AG04449 (cell line): ENCODE data around the gene CCER1.
A peak's percentile ranks its signal among the peaks of the same experiment; 100 is the strongest.

Experiments used
- CTCF ChIA-PET: fragments of 350-600 bp; formaldehyde crosslinking; extraction: SDS; loops from one replicate; lab custom pipeline; 2021; ENCODE audit warnings: antibody characterized with exemption; lab: Yijun Ruan, JAX
- POLR2A ChIA-PET: fragments of 400-600, 350-600 bp; formaldehyde crosslinking; extraction: SDS; loops from one replicate; lab custom pipeline; 2020; ENCODE audit warnings: antibody characterized with exemption, inconsistent platforms; lab: Yijun Ruan, JAX
- DNase-seq: peaks from one replicate; pipeline ENCODE4 v3.0.0-alpha.2; 2010; ENCODE audit warnings: low read depth, low spot score
- H3K4me3 ChIP-seq: 2 replicates; pipeline ENCODE4 v1.5.1; 2011; ENCODE audit warnings: low read depth, mild to moderate bottlenecking, control low read depth, low read length
- TF ChIP-seq, protein P1 (sequence below): IDR thresholded peaks from one replicate; pipeline ENCODE4 v1.5.1; 2011; ENCODE audit warnings: mild to moderate bottlenecking, moderate library complexity, low read length, control low read depth, inconsistent platforms; ENCODE audit not compliant: insufficient read depth; ENCODE audit errors: missing control alignments

CCER1 gene

DNA sequence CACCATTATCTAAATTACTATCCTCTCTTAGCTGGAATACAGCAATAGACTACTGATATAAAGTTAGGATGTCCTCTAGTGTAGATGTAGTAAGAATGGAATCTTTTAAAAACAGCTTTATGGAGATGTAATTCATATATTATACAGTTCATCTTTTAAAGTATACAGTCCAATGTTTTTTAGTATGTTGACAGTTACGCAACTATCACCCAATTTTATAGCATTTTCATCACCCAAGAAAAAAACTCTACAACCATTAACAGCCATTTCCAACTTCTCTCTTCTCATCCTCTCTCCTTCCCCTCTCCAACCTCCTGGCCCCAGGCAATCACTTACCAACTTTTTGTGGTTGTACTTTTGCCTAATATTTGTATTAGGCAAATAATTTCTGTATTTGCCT, 27.2 kb upstream of the CCER1 start:
- ChIA-PET CTCF (interaction anchor here (1.4 to 3.3 kb wide), 5 partner anchors 195 to 373 kb away, joined by 3 to 19 read pairs (median 6); no protein-coding TSS in a partner anchor), POLR2A (no interaction called here)
- TF ChIP-seq, protein P1, sequence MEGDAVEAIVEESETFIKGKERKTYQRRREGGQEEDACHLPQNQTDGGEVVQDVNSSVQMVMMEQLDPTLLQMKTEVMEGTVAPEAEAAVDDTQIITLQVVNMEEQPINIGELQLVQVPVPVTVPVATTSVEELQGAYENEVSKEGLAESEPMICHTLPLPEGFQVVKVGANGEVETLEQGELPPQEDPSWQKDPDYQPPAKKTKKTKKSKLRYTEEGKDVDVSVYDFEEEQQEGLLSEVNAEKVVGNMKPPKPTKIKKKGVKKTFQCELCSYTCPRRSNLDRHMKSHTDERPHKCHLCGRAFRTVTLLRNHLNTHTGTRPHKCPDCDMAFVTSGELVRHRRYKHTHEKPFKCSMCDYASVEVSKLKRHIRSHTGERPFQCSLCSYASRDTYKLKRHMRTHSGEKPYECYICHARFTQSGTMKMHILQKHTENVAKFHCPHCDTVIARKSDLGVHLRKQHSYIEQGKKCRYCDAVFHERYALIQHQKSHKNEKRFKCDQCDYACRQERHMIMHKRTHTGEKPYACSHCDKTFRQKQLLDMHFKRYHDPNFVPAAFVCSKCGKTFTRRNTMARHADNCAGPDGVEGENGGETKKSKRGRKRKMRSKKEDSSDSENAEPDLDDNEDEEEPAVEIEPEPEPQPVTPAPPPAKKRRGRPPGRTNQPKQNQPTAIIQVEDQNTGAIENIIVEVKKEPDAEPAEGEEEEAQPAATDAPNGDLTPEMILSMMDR, result no peak
- no peak for DNase-seq
- H3K4me3 ChIP-seq, result no peak overlapping the region

DNA sequence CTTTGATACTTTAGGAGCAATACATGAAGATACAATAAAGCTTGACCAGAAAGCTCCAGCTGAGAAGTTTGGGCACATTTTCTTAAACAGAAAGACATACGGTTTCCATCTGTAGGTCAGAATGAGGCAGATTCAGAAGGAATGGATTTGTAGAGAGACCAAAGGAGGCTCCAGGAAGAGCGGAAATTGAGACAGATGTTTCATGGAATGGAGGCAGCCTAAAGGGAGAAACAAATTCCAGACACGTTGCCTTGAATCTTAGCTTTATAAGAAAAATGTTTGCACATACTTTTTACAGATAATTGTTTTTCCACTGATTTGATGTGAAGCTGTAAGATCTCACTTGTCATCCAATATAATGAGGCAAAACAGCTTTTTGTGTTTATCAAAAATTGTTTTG, 25.0 kb upstream of the CCER1 start:
- TF ChIP-seq, protein P1, result no peak
- ChIA-PET CTCF (interaction anchor here (1.0 to 4.6 kb wide), 17 partner anchors 9 to 381 kb away, joined by 3 to 115 read pairs (median 4); partner anchors contain the start of gene LUM), POLR2A (no interaction called here)
- no peak for DNase-seq
- no peak overlapping the region for H3K4me3 ChIP-seq

DNA sequence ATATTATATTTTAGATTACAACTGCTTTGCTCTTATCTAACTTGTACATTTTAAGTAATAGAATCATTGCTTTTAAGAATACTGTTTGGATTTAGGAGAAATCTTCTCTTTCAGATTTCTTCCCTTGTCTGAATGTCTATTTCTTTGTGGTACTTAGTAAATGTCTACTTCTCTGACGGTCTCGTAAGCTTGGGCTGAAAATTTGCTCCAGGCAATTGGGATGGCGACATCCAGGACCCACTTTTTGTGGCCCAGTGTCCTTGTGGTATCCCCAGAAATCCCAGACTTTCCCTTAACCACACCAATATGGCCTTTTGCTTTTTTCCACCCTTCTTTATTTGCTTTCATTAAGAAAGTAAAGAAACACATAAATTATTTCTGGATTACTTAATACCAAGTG, 24.0 kb upstream of the CCER1 start:
- DNase-seq, result no peak
- no peak overlapping the region for H3K4me3 ChIP-seq
- ChIA-PET CTCF (interaction anchor here (0.6 to 4.6 kb wide), 33 partner anchors 8 to 386 kb away, joined by 3 to 115 read pairs (median 6); partner anchors contain the start of gene LUM), POLR2A (no interaction called here)
- TF ChIP-seq, protein P1, result no peak

DNA sequence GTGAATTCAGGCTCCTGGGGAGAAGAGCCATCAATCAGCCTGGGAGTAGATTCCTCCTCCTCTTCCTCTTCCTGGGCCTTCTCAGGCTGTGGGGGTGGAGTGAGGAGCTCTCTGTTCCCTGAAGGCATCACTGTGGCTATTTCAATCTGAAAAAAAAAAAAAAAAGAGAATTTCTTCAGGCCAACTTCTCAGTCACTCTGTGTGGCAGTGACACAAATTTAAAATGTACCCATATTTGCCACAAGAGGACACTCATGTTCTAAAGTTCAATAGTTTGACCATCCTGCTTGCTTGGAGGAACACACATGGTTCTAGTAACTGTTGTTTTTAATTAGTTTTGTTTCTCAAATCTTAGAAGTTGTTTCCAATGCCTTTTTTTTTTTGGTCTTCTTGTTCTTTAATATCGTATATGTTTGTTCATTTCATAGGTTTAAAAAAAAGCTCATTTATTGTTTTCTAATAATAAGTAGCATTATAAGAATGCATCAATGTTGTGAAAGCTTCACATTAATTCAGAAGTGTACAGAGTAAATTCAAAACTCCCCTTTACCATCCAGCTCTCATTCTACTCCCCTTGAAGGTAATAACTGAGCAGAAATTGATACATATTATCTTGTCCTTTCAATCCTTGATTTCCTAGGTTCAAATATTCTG, 23.3 kb upstream of the CCER1 start:
- TF ChIP-seq, protein P1, result peak; percentile 51
- ChIA-PET CTCF (interaction anchor here (0.6 to 4.6 kb wide), 45 partner anchors 9 to 392 kb away, joined by 3 to 115 read pairs (median 4); partner anchors contain the start of gene LUM), POLR2A (interaction anchor here (0.7 kb wide), 1 partner anchor 130 kb away, joined by 3 read pairs; no protein-coding TSS in a partner anchor)
- H3K4me3 ChIP-seq, result no peak overlapping the region
- no peak for DNase-seq

DNA sequence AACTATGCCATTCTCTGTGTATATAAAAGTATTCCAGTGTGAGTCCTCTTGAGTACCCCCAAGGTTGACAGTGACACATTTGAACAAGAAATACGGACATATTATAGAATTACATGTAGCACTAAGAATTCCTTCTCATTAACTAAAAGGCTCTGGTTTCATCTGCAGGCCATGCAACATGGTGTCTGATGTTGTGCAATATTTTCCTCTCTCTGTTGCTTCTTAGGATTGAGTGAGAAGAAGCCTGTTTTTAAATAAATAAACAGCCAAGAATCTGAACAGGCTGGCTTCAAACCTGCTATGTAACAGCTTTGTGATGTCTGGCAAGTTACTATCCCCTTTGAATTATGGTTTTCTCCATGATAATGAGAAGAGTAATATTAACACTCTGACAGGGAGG, 22.2 kb upstream of the CCER1 start:
- ChIA-PET CTCF (interaction anchor here (0.9 to 4.6 kb wide), 22 partner anchors 8 to 388 kb away, joined by 3 to 115 read pairs (median 6); partner anchors contain the start of gene LUM), POLR2A (interaction anchor here (0.6 kb wide), 1 partner anchor 1419 kb away, joined by 3 read pairs; no protein-coding TSS in a partner anchor)
- TF ChIP-seq, protein P1, result no peak
- H3K4me3 ChIP-seq, result no peak overlapping the region
- DNase-seq, result no peak

DNA sequence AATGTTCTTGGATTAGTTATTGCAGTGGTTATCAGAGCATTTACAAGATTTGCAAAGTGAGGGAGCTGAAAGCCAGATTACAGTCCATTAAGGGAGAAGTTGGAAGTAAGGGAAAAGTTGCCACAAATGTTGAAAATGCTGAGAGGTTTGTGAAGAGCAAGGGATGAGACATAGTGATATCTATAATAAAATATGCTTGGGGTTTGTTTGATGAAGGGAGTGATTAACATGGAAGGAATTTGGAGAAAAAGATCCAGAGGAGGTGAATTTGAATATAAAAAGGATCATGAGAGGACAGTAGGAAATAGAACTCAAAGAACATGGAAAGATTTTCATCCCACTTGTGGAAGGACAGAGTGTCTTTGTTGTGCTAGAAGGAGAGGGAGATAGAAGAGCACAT, 19.3 kb upstream of the CCER1 start:
- DNase-seq, result no peak
- no peak overlapping the region for H3K4me3 ChIP-seq
- ChIA-PET CTCF (interaction anchor here (1.0 to 2.8 kb wide), 9 partner anchors 10 to 381 kb away, joined by 3 to 14 read pairs (median 4); no protein-coding TSS in a partner anchor), POLR2A (no interaction called here)
- TF ChIP-seq, protein P1, result no peak
